ENCODE data around the gene CCDC146. TPM values are rescaled to one million over a fixed set of nuclear protein-coding genes. Genes with fewer than 3 reads are reported as not detected.
A peak's percentile ranks its signal among the peaks of the same experiment; 100 is the strongest.
"Not testable (repeated sequence)": the region's sequence is repeated elsewhere in the genome, so short reads cannot be mapped to it uniquely, and the experiment has no call there.

CCDC146 gene
- total and polyA plus RNA-seq, 2 of the 13 experiments (the other 11 are each of a cell fraction or from before 2014, with no cell fraction given): 2.4 to 4.1 TPM

GRCh38 chr7:77121860-77122681 lies at the start of gene CCDC146 (continued):
- TF ChIP-seq HNF1A (IDR thresholded peaks at IDR 0.05; ENCODE audit: low read depth); EP300 (CRISPR knock-in tag; IDR thresholded peaks at IDR 0.05; ENCODE audit: borderline replicate concordance); SP1 (IDR thresholded peaks at IDR 0.05): not testable (repeated sequence)
- TF ChIP-seq HNF1A (CRISPR knock-in tag; IDR thresholded peaks at IDR 0.05; ENCODE audit: borderline replicate concordance) (peak; percentile 52; the same call in 1 of the 2 replicates), RARA (CRISPR knock-in tag; IDR thresholded peaks at IDR 0.05) (0 out of 2 replicates have a peak, but pooled peaks have one; percentile 9), EP300 (IDR thresholded peaks at IDR 0.05; ENCODE audit: low read depth in 2 of 2, low read length in 2 of 2) (peak in 1 of 2 experiments; percentile 26; a peak in 1 of 4 replicates), SKI (IDR thresholded peaks at IDR 0.05; ENCODE audit: partially characterized antibody) (peak; percentile 33), SP1 (CRISPR knock-in tag; IDR thresholded peaks at IDR 0.05) (peak; percentile 98), SUZ12 (IDR thresholded peaks at IDR 0.05; ENCODE audit: low read depth, low read length) (peak; percentile 94), UBTF (CRISPR knock-in tag; IDR thresholded peaks at IDR 0.05) (0 out of 2 replicates have a peak, but pooled peaks have one; percentile 19), ZBTB34 (CRISPR knock-in tag; IDR thresholded peaks at IDR 0.05) (0 out of 2 replicates have a peak, but pooled peaks have one; percentile 20), FOXK1 (CRISPR knock-in tag; IDR thresholded peaks at IDR 0.05; ENCODE audit: borderline replicate concordance, low read depth) (peak; percentile 98), PHF20 (CRISPR knock-in tag; IDR thresholded peaks at IDR 0.05) (peak; percentile 63; the same call in 1 of the 2 replicates), STAG1 (CRISPR knock-in tag; IDR thresholded peaks at IDR 0.05) (peak; percentile 13; the same call in 1 of the 2 replicates), SAP130 (CRISPR knock-in tag; IDR thresholded peaks at IDR 0.05; ENCODE audit: low read depth) (peak; percentile 99), TBX2 (CRISPR knock-in tag; IDR thresholded peaks at IDR 0.05; ENCODE audit: borderline replicate concordance) (peak; percentile 94)
- TF ChIP-seq, protein P1, sequence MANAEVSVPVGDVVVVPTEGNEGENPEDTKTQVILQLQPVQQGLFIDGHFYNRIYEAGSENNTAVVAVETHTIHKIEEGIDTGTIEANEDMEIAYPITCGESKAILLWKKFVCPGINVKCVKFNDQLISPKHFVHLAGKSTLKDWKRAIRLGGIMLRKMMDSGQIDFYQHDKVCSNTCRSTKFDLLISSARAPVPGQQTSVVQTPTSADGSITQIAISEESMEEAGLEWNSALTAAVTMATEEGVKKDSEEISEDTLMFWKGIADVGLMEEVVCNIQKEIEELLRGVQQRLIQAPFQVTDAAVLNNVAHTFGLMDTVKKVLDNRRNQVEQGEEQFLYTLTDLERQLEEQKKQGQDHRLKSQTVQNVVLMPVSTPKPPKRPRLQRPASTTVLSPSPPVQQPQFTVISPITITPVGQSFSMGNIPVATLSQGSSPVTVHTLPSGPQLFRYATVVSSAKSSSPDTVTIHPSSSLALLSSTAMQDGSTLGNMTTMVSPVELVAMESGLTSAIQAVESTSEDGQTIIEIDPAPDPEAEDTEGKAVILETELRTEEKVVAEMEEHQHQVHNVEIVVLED (CRISPR knock-in tag; IDR thresholded peaks at IDR 0.05; ENCODE audit: borderline replicate concordance): peak; percentile 75; the same call in 1 of the 2 replicates
- TF ChIP-seq, protein P2, sequence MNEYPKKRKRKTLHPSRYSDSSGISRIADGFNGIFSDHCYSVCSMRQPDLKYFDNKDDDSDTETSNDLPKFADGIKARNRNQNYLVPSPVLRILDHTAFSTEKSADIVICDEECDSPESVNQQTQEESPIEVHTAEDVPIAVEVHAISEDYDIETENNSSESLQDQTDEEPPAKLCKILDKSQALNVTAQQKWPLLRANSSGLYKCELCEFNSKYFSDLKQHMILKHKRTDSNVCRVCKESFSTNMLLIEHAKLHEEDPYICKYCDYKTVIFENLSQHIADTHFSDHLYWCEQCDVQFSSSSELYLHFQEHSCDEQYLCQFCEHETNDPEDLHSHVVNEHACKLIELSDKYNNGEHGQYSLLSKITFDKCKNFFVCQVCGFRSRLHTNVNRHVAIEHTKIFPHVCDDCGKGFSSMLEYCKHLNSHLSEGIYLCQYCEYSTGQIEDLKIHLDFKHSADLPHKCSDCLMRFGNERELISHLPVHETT (CRISPR knock-in tag; conservative IDR thresholded peaks at IDR 0.05): peak; percentile 54; the same call in 1 of the 2 replicates
